Activated T-cell treated with anti-CD3 and anti-CD28 coated beads, Interleukin-2, amount 50 U/mL, for 48 hours (primary cell): ENCODE data around the gene PLD4.
"Not testable (repeated sequence)": the region's sequence is repeated elsewhere in the genome, so short reads cannot be mapped to it uniquely, and the experiment has no call there.

ENCODE experiments used
- DNase-seq, 2 experiments: peaks; one replicate each; pipeline ENCODE4 v3.0.0-alpha.2; 2020

The PLD4 gene

DNA sequence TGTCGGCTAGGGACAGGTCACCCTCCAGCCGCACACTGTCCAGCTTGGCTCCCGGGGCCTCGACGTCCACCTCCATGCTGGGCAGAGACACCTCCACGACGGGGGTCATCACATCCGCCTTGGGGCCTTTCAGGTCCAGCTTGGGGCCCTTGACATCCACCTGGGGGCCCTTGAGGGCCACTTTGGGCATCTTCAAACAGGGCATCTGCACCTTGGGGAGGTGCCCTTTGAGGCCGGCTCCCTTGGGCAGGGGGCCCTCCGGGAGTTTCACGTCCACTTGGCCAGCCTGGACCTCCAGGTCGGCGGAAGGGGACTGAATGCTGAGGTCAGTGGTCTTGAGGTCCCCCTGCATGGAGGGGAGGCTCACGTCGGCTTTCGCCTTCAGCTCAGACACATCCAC is 17.9 kb downstream of the PLD4 start:
- no peak for DNase-seq

DNA sequence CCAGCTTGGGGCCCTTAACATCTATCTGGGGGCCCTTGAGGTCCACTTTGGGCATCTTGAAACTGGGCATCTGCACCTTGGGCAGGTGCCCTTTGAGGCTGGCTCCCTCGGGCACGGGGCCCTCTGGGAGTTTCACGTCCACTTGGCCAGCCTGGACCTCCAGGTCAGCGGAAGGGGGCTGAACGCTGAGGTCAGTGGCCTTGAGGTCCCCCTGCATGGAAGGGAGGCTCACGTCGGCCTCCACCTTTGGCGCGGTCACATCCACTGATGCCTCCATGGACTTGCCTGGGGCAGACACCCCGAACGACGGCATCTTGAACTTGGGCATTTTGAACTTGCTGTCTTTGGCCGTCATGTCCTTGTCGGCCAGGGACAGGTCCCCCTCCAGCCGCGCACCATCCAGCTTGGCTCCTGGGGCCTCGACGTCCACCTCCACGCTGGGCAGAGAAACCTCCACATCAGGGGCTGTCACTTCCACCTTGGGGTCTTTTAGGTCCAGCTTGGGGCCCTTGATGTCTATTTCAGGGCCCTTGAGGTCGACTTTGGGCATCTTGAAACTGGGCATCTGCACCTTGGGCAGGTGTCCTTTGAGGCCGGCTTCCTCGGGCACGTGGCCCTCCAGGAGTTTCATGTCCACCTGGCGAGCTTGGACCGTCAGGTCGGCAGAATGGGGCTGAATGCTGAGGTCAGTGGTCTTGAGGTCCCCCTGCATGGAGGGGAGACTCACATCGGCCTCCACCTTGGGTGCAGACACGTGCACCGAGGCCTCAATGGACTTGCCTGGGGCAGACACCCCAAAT is 18.7 kb downstream of the PLD4 start:
- DNase-seq: not testable (repeated sequence)

DNA sequence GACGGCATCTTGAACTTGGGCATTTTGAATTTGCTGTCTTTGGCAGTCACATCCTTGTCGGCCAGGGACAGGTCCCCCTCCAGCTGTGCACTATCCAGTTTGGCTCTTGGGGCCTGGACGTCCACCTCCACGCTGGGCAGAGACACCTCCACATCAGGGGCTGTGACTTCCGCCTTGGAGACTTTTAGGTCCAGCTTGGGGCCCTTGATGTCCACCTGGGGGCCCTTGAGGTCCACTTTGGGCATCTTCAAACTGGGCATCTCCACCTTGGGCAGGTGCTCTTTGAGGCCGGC is 19.3 kb downstream of the PLD4 start:
- DNase-seq: not testable (repeated sequence)

DNA sequence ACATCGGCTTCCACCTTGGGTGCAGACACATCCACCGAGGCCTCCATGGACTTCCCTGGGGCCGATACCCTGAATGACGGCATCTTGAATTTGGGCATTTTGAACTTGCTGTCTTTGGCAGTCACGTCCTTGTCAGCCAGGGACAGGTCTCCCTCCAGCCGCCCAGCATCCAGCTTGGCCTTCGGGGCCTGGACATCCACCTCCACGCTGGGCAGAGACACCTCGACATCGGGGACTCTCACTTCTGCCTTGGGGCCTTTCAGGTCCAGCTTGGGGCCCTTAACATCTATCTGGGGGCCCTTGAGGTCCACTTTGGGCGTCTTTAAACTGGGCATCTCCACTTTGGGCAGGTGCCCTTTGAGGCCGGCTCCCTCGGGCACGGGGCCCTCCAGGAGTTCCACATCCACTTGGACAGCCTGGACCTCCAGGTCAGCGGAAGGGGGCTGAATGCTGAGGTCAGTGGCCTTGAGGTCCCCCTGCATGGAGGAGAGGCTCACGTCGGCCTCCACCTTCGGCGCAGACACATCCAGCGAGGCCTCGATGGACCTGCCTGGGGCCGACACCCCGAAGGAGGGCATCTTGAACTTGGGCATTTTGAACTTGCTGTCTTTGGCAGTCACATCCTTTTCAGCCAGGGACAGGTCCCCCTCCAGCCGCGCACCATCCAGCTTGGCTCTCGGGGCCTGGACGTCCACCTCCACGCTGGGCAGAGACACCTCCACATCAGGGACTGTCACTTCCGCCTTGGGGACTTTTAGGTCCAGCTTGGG is 19.9 kb downstream of the PLD4 start:
- DNase-seq: not testable (repeated sequence)

DNA sequence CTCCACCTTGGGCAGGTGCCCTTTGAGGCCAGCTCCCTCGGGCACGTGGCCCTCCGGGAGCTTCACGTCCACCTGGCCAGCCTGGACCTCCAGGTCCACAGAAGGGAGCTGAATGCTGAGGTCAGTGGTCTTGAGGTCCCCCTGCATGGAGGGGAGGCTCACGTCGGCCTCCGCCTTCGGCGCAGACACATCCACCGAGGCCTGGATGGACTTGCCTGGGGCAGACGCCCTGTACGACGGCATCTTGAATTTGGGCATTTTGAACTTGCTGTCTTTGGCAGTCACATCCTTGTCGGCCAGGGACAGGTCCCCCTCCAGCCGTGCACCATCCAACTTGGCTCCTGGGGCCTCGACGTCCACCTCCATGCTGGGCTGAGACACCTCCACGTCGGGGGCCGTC is 20.6 kb downstream of the PLD4 start:
- not testable (repeated sequence) for DNase-seq

DNA sequence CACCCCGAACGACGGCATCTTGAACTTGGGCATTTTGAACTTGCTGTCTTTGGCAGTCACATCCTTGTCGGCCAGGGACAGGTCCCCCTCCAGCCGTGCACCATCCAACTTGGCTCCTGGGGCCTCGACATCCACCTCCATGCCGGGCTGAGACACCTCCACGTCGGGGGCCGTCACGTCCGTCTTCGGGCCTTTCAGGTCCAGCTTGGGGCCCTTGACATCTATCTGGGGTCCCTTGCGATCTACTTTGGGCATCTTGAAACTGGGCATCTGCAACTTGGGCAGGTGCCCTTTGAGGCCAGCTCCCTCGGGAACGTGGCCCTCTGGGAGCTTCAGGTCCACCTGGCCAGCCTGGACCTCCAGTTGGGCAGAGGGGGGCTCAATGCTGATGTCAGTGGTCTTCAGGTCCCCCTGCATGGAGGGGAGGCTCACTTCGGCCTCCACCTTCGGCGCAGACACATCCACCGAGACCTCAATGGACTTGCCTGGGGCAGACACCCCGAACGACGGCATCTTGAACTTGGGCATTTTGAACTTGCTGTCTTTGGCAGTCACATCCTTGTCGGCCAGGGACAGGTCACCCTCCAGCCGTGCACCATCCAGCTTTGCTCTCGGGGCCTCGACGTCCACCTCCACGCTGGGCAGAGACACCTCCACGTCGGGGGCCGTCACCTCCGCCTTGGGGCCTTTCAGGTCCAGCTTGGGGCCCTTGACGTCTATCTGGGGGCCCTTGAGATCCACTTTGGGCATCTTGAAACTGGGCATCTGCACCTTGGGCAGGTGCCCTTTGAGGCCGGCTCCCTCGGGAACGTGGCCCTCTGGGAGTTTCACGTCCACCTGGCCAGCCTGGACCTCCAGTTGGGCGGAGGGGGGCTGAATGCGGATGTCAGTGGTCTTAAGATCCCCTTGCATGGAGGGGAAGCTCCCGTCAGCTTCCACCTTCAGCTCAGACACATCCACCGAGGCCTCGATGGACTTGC is 21.6 kb downstream of the PLD4 start:
- DNase-seq: not testable (repeated sequence)

DNA sequence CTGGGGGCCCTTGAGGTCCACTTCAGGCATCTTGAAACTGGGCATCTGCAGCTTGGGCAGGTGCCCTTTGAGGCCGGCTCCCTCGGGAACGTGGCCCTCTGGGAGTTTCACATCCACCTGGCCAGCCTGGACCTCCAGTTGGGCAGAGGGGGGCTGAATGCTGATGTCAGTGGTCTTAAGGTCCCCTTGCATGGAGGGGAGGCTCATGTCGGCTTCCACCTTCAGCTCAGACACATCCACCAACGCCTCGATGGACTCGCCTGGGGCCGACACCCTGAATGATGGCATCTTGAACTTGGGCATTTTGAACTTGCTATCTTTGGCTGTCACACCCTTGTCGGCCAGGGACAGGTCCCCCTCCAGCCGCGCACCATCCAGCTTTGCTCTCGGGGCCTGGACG is 22.5 kb downstream of the PLD4 start:
- DNase-seq: not testable (repeated sequence)

DNA sequence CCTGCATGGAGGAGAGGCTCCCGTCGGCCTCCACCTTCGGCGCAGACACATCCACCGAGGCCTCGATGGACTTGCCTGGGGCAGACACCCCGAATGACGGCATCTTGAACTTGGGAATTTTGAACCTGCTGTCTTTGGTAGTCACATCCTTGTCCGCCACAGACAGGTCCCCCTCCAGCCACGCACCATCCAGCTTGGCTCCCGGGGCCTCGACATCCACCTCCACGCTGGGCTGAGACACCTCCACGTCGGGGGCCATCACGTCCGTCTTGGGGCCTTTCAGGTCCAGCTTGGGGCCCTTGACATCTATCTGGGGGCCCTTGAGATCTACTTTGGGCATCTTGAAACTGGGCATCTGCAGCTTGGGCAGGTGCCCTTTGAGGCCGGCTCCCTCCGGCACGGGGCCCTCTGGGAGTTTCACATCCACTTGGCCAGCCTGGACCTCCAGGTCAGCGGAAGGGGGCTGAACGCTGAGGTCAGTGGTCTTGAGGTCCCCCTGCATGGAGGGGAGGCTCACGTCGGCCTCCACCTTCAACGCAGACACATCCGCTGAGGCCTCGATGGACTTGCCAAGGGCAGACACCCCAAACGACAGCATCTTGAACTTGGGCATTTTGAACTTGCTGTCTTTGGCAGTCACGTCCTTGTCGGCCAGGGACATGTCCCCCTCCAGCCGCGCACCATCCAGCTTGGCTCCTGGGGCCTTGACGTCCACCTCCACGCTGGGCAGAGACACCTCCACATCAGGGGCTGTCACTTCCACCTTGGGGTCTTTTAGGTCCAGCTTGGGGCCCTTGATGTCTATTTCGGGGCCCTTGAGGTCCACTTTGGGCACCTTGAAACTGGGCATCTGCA is 23.4 kb downstream of the PLD4 start:
- DNase-seq: not testable (repeated sequence)

DNA sequence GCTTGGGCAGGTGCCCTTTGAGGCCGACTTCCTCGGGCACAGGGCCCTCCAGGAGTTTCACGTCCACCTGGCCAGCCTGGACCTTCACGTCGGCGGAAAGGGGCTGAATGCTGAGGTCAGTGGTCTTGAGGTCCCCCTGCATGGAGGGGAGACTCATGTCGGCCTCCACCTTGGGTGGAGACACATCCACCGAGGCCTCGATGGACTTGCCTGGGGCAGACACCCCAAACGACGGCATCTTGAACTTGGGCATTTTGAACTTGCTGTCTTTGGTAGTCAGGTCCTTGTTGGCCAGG is 24.0 kb downstream of the PLD4 start:
- DNase-seq: no peak

DNA sequence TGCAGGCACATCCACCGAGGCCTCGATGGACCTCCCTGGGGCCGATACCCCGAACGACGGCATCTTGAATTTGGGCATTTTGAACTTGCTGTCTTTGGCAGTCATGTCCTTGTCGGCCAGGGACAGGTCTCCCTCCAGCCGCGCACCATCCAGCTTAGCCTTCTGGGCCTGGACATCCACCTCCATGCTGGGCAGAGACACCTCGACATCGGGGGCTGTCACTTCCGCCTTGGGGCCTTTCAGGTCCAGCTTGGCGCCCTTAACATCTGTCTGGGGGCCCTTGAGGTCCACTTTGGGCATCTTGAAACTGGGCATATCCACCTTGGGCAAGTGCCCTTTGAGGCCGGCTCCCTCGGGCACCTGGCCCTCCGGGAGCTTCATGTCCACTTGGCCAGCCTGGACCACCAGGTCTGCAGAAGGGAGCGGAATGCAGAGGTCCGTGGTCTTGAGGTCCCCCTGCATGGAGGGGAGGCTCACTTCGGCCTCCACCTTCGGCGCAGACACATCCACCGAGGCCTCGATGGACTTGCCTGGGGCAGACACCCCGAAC is 24.8 kb downstream of the PLD4 start:
- not testable (repeated sequence) for DNase-seq

DNA sequence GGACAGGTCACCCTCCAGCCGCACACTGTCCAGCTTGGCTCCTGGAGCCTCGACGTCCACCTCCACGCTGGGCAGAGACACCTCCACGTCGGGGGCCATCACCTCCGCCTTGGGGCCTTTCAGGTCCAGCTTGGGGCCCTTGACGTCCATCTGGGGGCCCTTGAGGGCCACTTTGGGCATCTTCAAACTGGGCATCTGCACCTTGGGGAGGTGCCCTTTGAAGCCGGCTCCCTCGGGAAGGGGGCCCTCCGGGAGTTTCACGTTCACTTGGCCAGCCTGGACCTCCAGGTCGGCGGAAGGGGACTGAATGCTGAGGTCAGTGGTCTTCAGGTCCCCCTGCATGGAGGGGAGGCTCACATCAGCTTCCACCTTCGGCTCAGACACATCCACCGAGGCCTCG is 25.3 kb downstream of the PLD4 start:
- no peak for DNase-seq

DNA sequence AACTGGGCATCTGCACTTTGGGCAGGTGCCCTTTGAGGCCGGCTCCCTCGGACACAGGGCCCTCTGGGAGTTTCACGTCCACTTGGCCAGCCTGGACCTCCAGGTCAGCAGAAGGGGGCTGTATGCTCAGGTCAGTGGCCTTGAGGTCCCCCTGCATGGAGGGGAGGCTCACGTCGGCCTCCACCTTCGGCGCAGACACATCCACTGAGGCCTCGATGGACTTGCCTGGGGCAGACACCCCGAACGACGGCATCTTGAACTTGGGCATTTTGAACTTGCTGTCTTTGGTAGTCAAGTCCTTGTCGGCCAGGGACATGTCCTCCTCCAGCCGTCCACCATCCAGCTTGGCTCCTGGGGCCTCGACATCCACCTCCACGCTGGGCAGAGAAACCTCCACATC is 26.0 kb downstream of the PLD4 start:
- DNase-seq: not testable (repeated sequence)

DNA sequence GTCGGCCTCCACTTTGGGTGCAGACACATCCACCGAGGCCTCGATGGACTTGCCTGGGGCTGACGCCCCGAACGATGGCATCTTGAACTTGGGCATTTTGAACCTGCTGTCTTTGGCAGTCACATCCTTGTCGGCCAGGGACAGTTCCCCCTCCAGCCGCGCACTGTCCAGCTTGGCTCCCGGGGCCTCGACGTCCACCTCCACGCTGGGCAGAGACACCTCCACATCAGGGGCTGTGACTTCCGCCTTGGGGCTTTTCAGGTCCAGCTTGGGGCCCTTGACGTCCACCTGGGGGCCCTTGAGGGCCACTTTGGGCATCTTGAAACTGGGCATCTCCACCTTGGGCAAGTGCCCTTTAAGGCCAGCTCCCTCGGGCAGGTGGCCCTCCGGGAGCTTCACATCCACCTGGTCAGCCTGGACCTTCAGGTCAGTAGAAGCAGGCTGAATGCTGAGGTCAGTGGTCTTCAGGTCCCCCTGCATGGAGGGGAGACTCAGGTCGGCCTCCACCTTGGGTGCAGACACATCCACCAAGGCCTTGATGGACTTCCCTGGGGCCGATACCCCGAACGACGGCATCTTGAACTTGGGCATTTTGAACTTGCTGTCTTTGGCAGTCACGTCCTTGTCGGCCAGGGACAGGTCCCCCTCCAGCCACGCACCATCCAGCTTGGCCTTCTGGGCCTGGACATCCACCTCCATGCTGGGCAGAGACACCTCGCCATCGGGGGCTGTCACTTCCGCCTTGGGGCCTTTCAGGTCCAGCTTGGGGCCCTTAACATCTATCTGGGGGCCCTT is 27.4 kb downstream of the PLD4 start:
- not testable (repeated sequence) for DNase-seq

DNA sequence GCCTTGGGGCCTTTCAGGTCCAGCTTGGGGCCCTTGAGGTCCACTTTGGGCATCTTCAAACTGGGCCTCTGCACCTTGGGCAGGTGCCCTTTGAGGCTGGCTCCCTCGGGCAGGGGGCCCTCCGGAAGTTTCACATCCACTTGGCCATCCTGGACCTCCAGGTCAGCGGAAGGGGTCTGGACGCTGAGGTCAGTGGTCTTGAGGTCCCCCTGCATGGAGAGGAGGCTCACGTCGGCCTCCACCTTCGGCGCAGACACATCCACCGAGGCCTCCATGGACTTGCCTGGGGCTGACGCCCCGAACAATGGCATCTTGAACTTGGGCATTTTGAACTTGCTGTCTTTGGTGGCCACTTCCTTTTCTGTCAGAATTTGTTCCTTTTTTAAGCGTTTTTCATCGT is 28.4 kb downstream of the PLD4 start:
- DNase-seq: no peak

DNA sequence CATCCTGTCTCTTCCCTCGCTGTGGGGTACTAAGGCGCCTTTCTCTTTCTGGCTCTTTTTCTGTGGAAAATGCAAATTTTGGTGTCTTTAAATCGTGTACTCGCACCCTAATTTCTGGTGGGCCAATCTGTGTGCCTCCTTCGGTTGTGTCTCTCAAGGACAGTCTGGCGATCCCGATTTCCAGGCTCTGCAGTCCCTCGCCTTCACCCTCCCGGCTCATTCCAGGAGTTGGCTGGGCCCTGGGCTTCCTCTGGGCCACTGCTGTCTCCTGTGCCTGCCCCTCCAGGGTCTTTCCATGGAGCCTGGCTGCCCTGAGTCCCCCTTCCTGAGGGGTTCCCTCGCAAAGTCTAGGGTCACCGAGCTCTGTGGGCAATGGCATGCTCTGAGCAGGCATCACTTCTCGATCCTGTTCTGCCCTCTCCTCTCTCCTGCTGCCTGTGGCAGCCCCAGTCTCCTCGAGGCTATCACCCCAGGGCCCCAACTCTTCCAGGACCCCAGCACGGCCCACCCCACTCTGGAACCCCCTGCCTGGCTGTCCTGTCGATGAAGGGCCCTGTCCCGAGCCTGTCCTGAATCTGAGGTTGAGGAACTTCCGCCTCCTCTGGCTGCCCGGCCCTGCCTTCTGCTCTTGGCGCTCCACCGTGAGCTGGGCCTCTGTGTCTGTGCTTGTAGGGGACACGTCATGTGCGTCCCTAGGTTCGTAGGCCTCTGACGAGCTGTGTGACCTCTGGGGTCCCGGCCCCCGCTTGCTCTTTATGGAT is 29.4 kb downstream of the PLD4 start:
- no peak for DNase-seq

DNA sequence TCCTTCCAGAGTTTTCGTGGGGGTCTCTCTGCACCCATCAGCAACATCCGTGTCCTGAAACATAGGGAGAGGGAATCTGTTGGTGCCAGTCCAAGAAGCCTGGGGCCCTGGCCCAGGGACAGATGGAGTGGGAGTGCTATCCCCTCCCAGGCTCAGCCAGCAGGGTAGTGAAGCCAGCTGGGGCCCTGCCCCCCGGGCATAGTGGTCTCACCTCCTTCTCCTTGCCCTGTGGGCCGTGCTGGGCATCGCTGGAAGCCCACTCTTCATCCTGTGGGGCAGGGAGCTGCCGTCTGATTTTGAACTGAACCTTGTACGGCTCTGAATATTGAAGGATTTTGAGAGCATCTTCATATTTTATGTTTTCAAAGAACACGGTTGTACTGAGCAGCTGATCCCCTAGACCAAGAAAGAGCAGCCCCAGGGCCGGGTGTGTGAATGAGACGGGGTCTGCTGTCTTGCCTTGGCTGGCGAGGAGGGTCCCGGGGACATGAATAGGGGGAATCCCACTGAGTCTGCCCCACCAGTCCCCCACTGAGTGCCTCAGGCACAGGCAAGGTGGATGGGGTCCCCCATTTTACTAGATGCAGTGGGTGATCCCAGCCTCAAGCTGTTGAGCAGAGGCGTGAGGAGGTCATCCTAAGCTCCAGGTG is 30.2 kb downstream of the PLD4 start:
- no peak for DNase-seq

DNA sequence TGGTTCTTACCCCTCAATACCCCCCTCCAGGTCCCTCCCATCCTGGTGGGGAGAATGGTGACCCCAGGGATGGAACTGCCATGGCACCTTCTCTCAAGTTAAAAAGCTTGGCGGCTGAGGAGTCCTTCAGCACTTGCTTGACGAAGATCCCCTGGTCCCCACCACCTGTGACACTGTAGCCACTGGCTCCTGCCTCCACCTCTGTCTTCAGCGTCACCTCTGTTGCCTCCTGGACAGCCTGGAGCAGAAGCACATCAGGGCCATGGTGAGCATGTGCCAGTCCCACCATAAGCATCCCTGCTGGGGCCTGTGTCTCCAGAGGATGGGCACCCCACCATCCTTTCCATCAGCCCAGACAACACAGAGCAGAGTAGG is 30.7 kb downstream of the PLD4 start:
- no peak for DNase-seq

DNA sequence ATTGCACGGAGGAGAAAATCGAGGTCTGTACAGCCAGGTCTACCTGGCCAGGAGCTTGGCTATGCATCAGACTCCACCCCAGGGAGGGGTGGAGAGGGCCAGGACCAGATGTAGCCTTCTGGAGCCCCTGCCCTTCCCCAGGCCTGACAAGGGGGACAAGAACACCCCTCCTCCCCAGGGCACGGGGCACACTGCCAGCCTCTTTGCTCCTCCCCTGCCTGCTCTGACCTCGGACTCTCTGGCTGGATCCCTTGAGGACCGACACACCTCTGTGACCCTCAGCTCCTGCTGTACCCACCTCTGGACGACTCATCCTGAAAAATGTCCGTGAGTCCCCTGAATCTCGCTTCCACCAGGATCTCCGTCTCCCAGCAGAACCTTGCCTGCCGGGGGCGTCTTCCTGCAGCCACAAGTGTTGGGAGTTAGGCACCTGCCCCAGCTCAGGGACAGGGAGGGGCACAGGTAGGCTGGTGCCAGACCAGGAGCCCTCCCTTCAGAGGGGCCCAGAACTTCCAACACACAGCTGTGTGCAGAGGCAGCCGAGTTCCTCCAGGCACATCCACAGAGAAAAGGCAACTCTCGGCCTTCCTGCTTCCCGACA is 31.7 kb downstream of the PLD4 start:
- DNase-seq: no peak
